CD8-positive, alpha-beta memory T cell (primary cell): Measurements from ENCODE around the gene CEBPZOS. TPM values are rescaled to one million over a fixed set of nuclear protein-coding genes. Genes with fewer than 3 reads are reported as not detected.

Experiments used
- CTCF ChIA-PET: fragments of 350-600 bp; sonication (Branson Sonifier 250); formaldehyde crosslinking; loops from one replicate; lab custom pipeline; 2021; ENCODE audit warnings: antibody characterized with exemption; lab: Charles Lee
- POLR2A ChIA-PET: fragments of 350-600 bp; sonication (Branson Sonifier 250); formaldehyde crosslinking; loops from one replicate; lab custom pipeline; 2021; ENCODE audit warnings: antibody characterized with exemption; lab: Charles Lee
- DNase-seq, 5 donors: peaks; one replicate each; pipeline versions ENCODE4 v3.0.0 to v3.0.0-alpha.2; 2020 to 2022; ENCODE audit warnings: mixed read lengths in 1 of 5
- H3K27ac ChIP-seq: one replicate; pipeline ENCODE4 v1.7.0; 2013; ENCODE audit warnings: low read depth, mild to moderate bottlenecking, low read length, moderate library complexity
- H3K27me3 ChIP-seq: 2 replicates; pipeline ENCODE4 v1.7.0; 2013; ENCODE audit warnings: low read length, mild to moderate bottlenecking; ENCODE audit not compliant: insufficient read depth, poor library complexity, severe bottlenecking
- H3K36me3 ChIP-seq: 2 replicates; pipeline ENCODE4 v1.7.0; 2013; ENCODE audit warnings: mild to moderate bottlenecking, low read length, moderate library complexity; ENCODE audit not compliant: insufficient read depth
- H3K4me1 ChIP-seq: 2 replicates; pipeline ENCODE4 v1.7.0; 2013; ENCODE audit warnings: mild to moderate bottlenecking, low read length, moderate library complexity; ENCODE audit not compliant: insufficient read depth
- H3K4me3 ChIP-seq: 2 replicates; pipeline ENCODE4 v1.7.0; 2013; ENCODE audit warnings: mild to moderate bottlenecking, low read length
- H3K9me3 ChIP-seq: 2 replicates; pipeline ENCODE4 v1.7.0; 2013; ENCODE audit warnings: mild to moderate bottlenecking, low read length
- H3K27ac Mint-ChIP-seq, 8 donors: one replicate each; pipeline ENCODE4 v1.8.0; 2020 to 2021; ENCODE audit warnings: mixed read lengths in 8 of 8, mild to moderate bottlenecking in 6 of 8, inconsistent platforms in 3 of 8, moderate library complexity in 3 of 8
- H3K27me3 Mint-ChIP-seq, 2 donors: one replicate each; pipeline ENCODE4 v1.8.0; 2020 to 2021; ENCODE audit warnings: mixed read lengths in 2 of 2, mild to moderate bottlenecking in 1 of 2, moderate library complexity in 1 of 2
- H3K36me3 Mint-ChIP-seq, 3 donors: one replicate each; pipeline ENCODE4 v1.8.0; 2020 to 2021; ENCODE audit warnings: mixed read lengths in 3 of 3, inconsistent platforms in 1 of 3, mild to moderate bottlenecking in 1 of 3
- H3K4me1 Mint-ChIP-seq, 3 donors: one replicate each; pipeline ENCODE4 v1.8.0; 2020 to 2021; ENCODE audit warnings: mixed read lengths in 3 of 3, inconsistent platforms in 1 of 3, mild to moderate bottlenecking in 1 of 3
- H3K4me3 Mint-ChIP-seq, 7 donors: one replicate each; pipeline ENCODE4 v1.8.0; 2020 to 2021; ENCODE audit warnings: mixed read lengths in 7 of 7, mild to moderate bottlenecking in 6 of 7, moderate library complexity in 4 of 7, inconsistent platforms in 2 of 7
- H3K9me3 Mint-ChIP-seq, 5 donors: one replicate each; pipeline ENCODE4 v1.8.0; 2020 to 2022; ENCODE audit warnings: mixed read lengths in 5 of 5, mild to moderate bottlenecking in 3 of 5, moderate library complexity in 2 of 5, inconsistent platforms in 1 of 5
- polyA plus RNA-seq: library from polyadenylated mRNA; unstranded; fragments of 300-500 nt; fragmentation: Illumina TruSeq; gene quantifications from one replicate; pipeline ENCODE4 v1.2.3, GENCODE V29; 2021
- total RNA-seq, 2 experiments: library from RNA; stranded (reverse); gene quantifications; one replicate each; pipeline ENCODE4 v1.2.3, GENCODE V29; 2021

The CEBPZOS gene
- total and polyA plus RNA-seq, 3 experiments from 2014 or later, result 33.7 to 43.6 (median 35.0) TPM

DNA sequence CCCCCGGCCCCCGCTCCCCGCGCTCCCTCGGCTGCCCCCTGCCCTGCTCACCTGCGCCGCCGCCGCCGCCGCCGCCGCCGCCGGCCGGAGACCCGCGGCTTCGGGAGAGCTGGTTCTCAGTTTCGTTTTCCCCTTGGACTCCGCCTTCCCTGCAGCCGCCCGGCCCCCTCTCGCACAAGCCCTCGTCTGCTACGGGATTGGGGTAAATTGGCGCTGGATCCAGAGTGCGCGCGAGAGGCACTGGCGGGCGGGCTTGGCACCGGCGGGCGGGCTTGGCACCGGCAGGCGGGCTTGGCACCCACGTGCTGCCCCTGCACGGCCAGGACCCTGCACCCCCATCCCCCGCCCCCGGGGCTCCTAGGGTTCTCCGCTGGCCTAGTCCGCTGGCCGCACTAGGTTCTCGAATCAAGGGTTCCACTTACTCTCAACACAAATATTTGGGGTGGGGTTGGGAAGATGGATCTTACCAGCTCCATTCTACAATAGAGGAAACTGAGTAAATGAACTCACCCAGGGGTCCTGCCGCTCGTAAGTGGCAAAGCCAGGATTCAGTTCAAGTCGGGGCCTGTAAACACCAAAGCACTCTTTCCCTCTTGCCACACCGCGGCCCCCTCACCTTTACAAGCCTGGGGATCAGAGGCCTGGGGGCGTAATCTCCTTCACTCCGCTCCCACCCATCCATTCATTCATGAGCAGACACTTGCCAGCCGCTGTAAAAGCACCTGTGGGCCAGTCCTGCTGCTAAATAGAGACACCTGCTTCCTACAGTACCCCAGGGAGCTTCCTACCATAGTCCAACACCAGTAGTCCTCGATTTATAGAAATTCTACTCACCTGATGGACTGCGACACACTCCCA is 39.2 kb upstream of the CEBPZOS start, which contains the start of gene EIF2AK2:
TSS of gene EIF2AK2 (minus strand) at position 124 of the 858 bp plus-strand sequence. CDS start 9,174 bp downstream, outside the sequence.
- no peaks in the 10 kb centered on the region for H3K27me3 ChIP-seq
- Mint-ChIP-seq H3K4me3 (peak within 1 kb of the TSS; percentile 90 to 98 (median 95)), H3K27ac (peak within 1 kb of the TSS; percentile 92 to 98 (median 95)), H3K36me3 (peaks cover 9 to 30% (median 13%) of the 10 kb centered on the region in 3 donors), H3K9me3 (no peaks in the 10 kb centered on the region), H3K4me1 (peaks cover 48 to 79% (median 50%) of the 10 kb centered on the region in 3 donors), H3K27me3 (no peaks in the 10 kb centered on the region)
- peaks cover 22% of the 10 kb centered on the region for H3K4me1 ChIP-seq
- H3K4me3 ChIP-seq, result peak within 1 kb of the TSS; percentile 90
- CTCF ChIA-PET, result interaction anchor here (1.0 to 4.6 kb wide), 2 partner anchors 11 to 74 kb away, joined by 3 to 26 read pairs; partner anchors contain the start of genes CEBPZ and NDUFAF7
- no peaks in the 10 kb centered on the region for H3K36me3 ChIP-seq
- peak within 1 kb of the TSS; percentile 78 for H3K27ac ChIP-seq
- no peaks in the 10 kb centered on the region for H3K9me3 ChIP-seq
- POLR2A ChIA-PET, result interaction anchor here (1.0 to 1.5 kb wide), 3 partner anchors 40 to 150 kb away, joined by 3 to 4 read pairs (median 3); partner anchors contain the start of genes CEBPZ and NDUFAF7
- DNase-seq, result peak; percentile 79 to 91 (median 86)

DNA sequence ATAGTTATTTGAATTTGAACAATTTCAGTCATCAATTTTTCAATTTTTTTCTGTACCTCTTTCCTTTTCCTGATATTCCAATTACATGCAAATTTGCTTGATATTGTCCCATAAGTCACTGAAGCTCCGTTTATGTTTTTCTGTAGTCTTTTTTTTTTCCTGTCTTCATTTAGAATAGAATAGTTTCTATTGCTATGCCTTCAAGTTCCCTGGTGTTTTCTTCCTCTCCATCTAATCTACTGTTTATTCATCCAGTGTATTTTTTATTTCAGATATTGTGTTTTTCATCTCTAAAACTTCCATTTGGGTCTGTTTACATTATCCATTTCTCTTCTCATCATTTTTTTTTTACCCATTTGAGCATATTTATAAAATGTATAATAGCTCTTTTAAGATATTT is 31.5 kb upstream of the CEBPZOS start:
- CTCF ChIA-PET, result no interaction called here
- peaks cover 7 to 17% (median 14%) of the 10 kb centered on the region in 5 donors for H3K9me3 Mint-ChIP-seq
- peaks cover 1 to 8% of the 10 kb centered on the region in 2 donors for H3K27me3 Mint-ChIP-seq
- no peak overlapping the region for H3K4me3 ChIP-seq
- H3K4me1 Mint-ChIP-seq, result peaks cover 0 to 20% (median 6%) of the 10 kb centered on the region in 3 donors
- H3K27me3 ChIP-seq, result no peaks in the 10 kb centered on the region
- no peaks in the 10 kb centered on the region for H3K9me3 ChIP-seq
- no peaks in the 10 kb centered on the region for H3K4me1 ChIP-seq
- peaks cover 2 to 16% (median 3%) of the 10 kb centered on the region in 3 donors for H3K36me3 Mint-ChIP-seq
- no peak overlapping the region for H3K27ac Mint-ChIP-seq
- DNase-seq, result no peak
- POLR2A ChIA-PET, result no interaction called here
- H3K36me3 ChIP-seq, result no peaks in the 10 kb centered on the region
- H3K4me3 Mint-ChIP-seq, result no peak overlapping the region
- no peak overlapping the region for H3K27ac ChIP-seq

DNA sequence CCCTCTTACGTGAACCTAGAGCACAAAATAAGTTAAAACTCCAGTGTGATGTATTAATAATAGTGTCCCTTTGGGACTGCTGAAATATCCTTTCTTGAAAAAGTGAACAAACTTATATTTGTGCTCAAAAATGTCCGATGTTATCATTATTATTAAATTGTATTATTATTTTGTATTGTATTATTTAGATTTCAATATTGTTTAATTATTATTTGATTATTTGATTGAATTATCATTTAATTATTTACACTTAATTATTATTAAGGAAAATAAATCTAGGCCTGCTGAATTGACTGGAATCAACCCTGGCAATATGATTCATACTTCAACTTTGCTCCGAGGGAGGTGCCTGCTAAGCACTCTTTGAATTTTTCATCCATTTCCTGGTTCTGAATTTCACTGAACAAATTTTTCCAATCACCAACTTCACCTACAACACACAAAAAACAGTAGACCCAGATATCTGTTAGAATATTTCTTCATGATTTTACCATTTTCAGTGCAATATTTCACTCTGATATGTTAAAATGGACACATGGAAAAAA is 28.6 kb upstream of the CEBPZOS start:
- peak overlapping the region in 1 of 8 donors; percentile 77 for H3K27ac Mint-ChIP-seq
- CTCF ChIA-PET, result interaction anchor here (0.8 to 3.4 kb wide), 4 partner anchors 11 to 710 kb away, joined by 3 to 26 read pairs (median 4); partner anchors contain the start of genes CEBPZOS and EIF2AK2

DNA sequence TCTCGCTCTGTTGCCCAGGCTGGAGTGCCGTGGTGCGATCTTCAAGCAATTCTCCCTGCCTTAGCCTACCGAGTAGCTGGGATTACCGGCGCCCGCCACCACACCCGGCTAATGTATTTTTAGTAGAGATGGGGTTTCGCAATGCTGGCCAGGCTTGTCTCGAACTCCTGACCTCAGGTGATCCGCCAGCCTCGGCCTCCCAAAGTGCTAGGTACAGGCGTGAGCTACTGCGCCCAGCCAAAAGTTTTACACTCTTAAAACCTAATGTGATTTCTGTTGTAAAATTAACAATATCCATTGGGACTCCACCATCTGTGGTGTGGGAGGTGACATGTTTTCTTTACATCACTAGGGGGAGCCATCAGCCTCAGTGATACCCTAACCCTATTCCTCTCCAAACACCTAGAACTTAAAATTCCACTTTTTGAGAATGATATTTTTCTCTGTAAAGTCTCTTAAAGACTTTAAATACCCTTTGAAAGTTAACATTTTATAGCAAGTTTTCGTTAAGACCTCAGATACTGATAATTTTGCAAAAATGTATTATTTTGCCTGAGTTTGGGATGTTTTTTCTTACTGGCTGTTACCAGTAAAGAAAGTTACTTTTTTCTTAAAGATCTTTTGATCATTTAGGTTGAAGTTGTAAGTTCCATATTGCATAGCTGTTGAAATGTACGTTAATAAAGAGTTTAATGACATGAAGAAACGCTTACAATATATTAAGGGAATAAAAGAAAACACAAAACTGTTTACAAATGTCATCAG is 27.9 kb upstream of the CEBPZOS start:
- POLR2A ChIA-PET, result no interaction called here
- H3K27me3 Mint-ChIP-seq, result peaks cover 3 to 8% of the 10 kb centered on the region in 2 donors
- CTCF ChIA-PET, result interaction anchor here (0.8 to 3.4 kb wide), 5 partner anchors 11 to 709 kb away, joined by 3 to 26 read pairs (median 3); partner anchors contain the start of genes CEBPZ, CEBPZOS, EIF2AK2 and NDUFAF7

More for the DNA sequence above, 28.6 kb upstream of the CEBPZOS start:
- no peak for DNase-seq
- H3K4me3 ChIP-seq, result no peak overlapping the region
- Mint-ChIP-seq H3K36me3 (peaks cover 0 to 16% (median 2%) of the 10 kb centered on the region in 3 donors), H3K9me3 (peaks cover 7 to 17% (median 14%) of the 10 kb centered on the region in 5 donors), H3K4me3 (no peak overlapping the region), H3K4me1 (peaks cover 0 to 3% (median 0%) of the 10 kb centered on the region in 3 donors), H3K27me3 (peaks cover 3 to 8% of the 10 kb centered on the region in 2 donors)
- H3K27me3 ChIP-seq, result no peaks in the 10 kb centered on the region
- no peaks in the 10 kb centered on the region for H3K36me3 ChIP-seq
- POLR2A ChIA-PET, result no interaction called here
- no peak overlapping the region for H3K27ac ChIP-seq
- H3K4me1 ChIP-seq, result no peaks in the 10 kb centered on the region
- H3K9me3 ChIP-seq, result no peaks in the 10 kb centered on the region

DNA sequence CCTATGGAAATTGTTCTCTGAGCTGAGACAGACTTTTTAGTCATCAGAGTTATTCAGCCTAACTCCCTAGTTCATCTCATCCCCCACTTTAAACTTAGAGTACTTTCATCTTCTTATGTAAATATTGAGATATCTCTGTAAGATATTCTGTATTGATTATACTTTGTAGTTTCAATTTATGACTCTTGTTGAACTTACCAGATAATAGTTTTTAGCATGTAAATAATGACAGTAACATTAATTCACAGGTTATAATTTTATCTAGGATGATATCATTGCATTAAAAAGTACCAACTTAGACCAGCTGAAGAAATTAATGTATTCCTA is 24.7 kb upstream of the CEBPZOS start:
- Mint-ChIP-seq H3K9me3 (no peaks in the 10 kb centered on the region), H3K27me3 (peaks cover 3% of the 10 kb centered on the region in 2 donors), H3K4me3 (no peak overlapping the region), H3K4me1 (peaks cover 0 to 3% (median 0%) of the 10 kb centered on the region in 3 donors), H3K36me3 (no peaks in the 10 kb centered on the region), H3K27ac (no peak overlapping the region)
- Histone ChIP-seq H3K4me3 (no peak overlapping the region), H3K36me3 (no peaks in the 10 kb centered on the region), H3K27me3 (peaks cover under 1% of the 10 kb centered on the region), H3K4me1 (no peaks in the 10 kb centered on the region), H3K27ac (no peak overlapping the region), H3K9me3 (no peaks in the 10 kb centered on the region)
- CTCF ChIA-PET, result no interaction called here
- DNase-seq, result no peak
- POLR2A ChIA-PET, result interaction anchor here (0.5 kb wide), 1 partner anchor 11 kb away, joined by 8 read pairs; no protein-coding TSS in a partner anchor

More for the DNA sequence above, 27.9 kb upstream of the CEBPZOS start:
- Histone ChIP-seq H3K4me1 (no peaks in the 10 kb centered on the region), H3K27ac (no peak overlapping the region), H3K36me3 (no peaks in the 10 kb centered on the region), H3K4me3 (no peak overlapping the region), H3K9me3 (no peaks in the 10 kb centered on the region), H3K27me3 (no peaks in the 10 kb centered on the region)
- peaks cover 0 to 3% (median 0%) of the 10 kb centered on the region in 3 donors for H3K4me1 Mint-ChIP-seq
- no peak overlapping the region for H3K4me3 Mint-ChIP-seq
- peak in 2 of 5 donors; percentile 31 to 33 for DNase-seq
- H3K27ac Mint-ChIP-seq, result peak overlapping the region in 1 of 8 donors; percentile 77
- peaks cover 0 to 16% (median 2%) of the 10 kb centered on the region in 3 donors for H3K36me3 Mint-ChIP-seq
- H3K9me3 Mint-ChIP-seq, result peaks cover 7 to 17% (median 14%) of the 10 kb centered on the region in 5 donors

DNA sequence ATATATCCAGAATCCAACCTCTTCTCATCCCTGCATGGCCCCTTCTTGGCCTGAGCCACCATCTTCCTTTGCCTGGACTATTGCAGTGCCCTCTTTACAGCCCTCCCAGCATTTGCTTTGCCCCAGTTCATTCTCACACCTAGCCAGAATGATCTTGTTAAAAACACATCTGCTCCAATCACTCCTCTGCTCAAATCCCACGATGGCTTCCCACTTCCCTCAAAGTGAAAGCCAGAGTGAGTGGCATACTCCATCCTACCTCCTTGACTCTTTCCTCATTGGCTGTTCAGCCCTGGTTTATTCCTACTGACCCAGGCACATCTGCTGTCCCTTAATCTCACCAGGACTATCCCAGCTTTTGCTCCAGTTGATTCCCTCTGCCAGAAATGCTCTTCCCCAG is 22.6 kb upstream of the CEBPZOS start:
- ChIA-PET CTCF (no interaction called here), POLR2A (no interaction called here)
- H3K4me3 Mint-ChIP-seq, result no peak overlapping the region
- H3K36me3 ChIP-seq, result no peaks in the 10 kb centered on the region
- no peak for DNase-seq
- peaks cover 3 to 8% of the 10 kb centered on the region in 2 donors for H3K27me3 Mint-ChIP-seq
- no peak overlapping the region for H3K4me3 ChIP-seq
- no peaks in the 10 kb centered on the region for H3K36me3 Mint-ChIP-seq
- no peak overlapping the region for H3K27ac Mint-ChIP-seq
- no peaks in the 10 kb centered on the region for H3K9me3 ChIP-seq
- H3K27ac ChIP-seq, result no peak overlapping the region
- H3K27me3 ChIP-seq, result peaks cover 3% of the 10 kb centered on the region
- H3K4me1 ChIP-seq, result no peaks in the 10 kb centered on the region
- H3K4me1 Mint-ChIP-seq, result no peaks in the 10 kb centered on the region
- H3K9me3 Mint-ChIP-seq, result no peaks in the 10 kb centered on the region

DNA sequence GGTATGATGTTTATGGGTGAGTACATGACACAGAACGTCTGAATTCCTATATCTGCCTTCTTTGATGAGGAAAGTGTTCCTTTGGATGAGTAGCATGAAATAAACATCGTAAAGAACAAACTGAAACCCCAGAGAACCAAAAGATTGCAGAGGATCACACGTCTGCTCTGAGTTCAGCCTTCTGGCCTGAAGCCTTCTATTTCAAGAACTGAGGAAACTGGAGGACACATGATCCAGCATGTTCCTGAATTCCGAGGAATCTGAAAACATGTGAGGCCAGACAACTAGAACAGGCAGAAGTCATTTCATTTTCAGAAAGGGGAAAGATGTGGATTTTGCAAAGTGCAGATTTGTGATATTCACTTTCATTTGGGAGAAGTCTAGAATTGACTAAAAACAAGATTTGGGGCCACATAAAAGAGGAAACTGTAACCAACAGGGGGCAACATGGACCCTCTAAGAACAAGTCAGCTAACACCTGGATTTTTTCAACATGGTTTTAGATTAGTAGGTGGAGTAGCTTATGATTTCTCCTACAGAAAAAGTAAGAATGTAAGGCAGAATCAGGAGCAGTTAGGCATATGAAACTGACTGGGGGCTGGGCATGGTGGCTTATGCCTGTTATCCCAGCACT is 16.2 kb upstream of the CEBPZOS start:
- no peaks in the 10 kb centered on the region for H3K9me3 Mint-ChIP-seq
- no peaks in the 10 kb centered on the region for H3K4me1 ChIP-seq
- peaks cover 9% of the 10 kb centered on the region for H3K27me3 ChIP-seq
- no peak overlapping the region for H3K27ac Mint-ChIP-seq
- no peak for DNase-seq
- H3K27me3 Mint-ChIP-seq, result peaks cover 12 to 19% of the 10 kb centered on the region in 2 donors
- H3K4me3 Mint-ChIP-seq, result no peak overlapping the region
- no peaks in the 10 kb centered on the region for H3K9me3 ChIP-seq
- H3K36me3 ChIP-seq, result no peaks in the 10 kb centered on the region
- H3K4me3 ChIP-seq, result no peak overlapping the region
- H3K27ac ChIP-seq, result no peak overlapping the region
- H3K4me1 Mint-ChIP-seq, result no peaks in the 10 kb centered on the region
- POLR2A ChIA-PET, result no interaction called here
- no peaks in the 10 kb centered on the region for H3K36me3 Mint-ChIP-seq
- CTCF ChIA-PET, result interaction anchor here (1.3 kb wide), 1 partner anchor 10 kb away, joined by 3 read pairs; no protein-coding TSS in a partner anchor
